RKO (cell line): Measurements from ENCODE around the gene KCNQ1.

Experiments
- DNase-seq: peaks from one replicate; pipeline ENCODE4 v3.0.0-alpha.2; 2016; ENCODE audit warnings: low spot score

The KCNQ1 gene

DNA sequence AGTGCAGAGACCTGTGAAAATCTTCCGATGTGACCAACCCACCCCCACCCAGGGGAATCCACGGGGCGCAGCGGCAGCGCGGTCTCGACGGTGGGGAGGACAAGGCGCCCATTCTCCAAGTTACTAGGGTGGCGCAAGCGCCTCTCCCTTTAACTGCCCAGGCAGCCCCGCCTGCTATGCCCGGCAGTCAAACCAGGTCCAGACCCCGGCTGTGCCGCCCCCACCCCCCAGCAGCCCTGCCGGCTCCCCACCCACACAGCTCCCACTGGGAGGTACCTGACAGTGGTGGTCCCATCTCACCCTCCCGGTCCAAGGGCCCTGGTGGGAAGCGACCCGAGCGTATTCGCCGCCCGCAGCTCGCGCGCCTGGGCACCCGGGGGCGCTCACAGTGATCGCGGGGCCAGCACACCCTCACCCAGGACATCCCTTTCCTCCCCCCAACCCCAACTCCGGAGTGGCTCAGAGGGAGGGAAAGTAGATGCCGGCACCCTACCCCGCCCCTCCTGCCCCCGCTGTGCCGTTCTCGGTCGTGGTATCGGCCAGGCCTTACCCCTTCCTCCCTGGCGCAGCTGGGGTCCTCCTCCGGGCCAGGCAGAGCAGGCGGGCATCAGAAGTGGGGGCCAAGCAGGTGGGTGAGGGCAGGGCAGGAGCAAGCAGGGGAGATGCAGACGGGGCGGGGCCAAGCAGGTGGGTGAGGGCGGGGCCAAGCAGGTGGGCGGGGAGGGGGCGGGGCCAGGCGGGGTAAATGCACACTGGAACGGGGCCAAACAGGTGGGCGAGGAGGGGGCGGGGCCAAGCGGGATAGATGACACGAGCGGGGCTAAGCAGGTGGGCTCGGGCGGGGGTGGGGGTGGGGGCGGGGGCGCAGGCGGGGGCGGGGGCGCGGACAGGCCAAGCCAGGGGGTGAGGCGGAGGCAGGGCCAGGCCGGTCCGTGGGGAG is 657 bp upstream of the KCNQ1 start, which contains the start of gene TRPM5:
TSS of gene TRPM5 (minus strand) at position 634 of the 940 bp plus-strand sequence. CDS start 21,478 bp downstream, outside the sequence.
- peak; percentile 21 for DNase-seq

DNA sequence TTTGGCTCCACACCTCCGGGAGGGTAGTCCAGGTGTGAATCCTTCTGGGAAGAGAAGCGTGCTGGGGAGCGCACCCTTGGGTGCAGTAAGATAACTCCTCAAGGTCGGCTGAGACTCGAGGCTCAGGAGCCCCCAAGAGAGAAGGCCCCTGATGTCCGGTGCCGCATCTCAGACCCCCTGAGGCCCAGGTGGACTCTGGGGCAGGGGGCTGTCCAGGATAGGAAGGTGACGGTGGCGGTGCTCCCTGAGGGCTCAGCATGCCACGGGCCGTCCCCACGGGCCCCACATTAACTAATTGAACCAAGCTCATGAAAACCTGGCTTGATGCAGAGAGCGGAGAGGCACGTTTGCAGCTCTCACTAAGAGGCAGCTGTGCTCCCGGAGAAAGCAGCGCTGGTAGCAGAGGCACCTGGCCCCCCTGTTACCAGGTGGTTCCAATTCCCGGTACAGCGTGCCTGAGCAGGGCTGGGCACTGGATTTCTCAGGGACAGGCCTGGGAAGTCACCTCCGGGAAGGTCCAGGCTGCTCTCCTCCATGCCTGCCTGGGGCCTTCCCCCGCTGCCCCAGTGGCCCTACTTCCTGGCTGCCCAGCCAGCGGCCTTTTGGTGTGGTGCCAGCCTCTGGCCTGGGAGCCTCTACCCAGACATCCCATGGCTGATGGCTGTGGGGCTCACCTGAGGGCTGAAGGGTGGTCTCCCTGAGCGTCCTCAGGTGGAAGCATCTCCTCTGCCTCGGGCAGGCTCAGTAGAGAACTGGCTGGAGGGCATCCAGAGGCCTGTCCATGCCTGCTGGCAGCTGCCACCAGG is 1.1 kb downstream of the KCNQ1 start:
- no peak for DNase-seq

DNA sequence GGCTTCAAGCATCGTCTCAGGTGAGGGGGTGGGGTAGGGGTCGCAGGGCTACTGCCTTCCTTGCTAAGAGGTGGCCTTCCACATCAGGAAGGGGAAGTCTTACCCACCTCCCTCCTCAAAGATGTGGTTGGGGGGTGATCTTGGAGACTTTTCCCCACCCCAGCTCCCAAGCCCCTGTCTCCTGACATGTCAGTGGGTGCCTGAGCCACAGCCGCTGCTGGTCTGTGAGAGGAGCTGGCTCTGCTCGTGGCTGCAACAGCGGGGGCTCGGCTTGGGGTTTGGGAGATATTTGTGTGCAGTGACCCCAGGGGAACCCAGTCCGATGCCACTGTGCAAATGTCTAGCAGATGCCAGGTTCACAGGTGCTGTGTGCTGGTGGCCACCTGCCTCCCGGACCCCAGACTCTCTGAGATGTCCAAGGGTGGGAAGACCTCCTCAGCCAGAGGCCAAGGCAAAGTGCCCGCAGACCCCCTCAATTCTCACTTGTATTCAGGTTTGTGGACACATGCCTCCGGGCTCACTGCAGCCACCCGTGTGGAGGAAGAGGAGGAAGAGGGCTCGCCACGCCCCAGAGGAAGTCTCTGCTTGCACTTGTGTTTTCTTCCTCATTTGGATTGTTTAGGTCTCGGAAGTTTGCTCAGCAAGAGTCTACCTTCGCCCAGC is 1.9 kb downstream of the KCNQ1 start:
- no peak for DNase-seq

DNA sequence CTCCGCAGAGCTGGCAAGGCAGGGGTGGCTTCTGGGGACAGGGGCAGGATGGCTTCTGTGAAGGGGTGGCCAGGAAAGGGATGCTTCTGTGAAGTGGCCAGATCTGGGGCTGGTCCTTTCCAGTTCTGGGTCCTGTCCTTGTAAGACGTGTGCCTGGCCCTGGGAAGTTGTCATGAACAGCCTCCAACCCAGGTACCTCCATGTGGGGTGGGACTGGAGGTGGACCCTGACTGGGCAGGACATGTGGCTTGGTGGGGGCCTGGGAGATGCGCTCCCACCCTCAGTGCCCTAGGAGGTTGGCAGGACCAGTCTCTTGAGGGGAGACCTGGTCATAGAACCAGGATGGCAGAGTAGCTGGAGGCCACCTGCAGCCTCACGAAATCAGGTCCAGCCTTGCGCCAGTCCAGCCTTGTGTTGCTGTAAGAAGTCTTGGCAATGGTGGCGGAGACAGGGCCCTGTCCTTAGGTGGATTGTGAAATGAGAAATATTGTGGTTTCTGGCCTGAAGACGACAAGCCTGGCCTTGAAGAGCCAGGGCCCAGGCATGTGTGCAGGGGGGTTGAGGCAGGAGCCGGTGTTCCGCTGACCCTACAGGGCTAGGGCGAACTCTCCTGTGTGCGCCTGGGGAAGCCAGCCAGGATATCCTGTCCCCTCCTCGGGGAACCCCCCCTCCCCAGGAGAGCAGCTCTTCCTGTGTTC is 2.6 kb downstream of the KCNQ1 start:
- DNase-seq = no peak

DNA sequence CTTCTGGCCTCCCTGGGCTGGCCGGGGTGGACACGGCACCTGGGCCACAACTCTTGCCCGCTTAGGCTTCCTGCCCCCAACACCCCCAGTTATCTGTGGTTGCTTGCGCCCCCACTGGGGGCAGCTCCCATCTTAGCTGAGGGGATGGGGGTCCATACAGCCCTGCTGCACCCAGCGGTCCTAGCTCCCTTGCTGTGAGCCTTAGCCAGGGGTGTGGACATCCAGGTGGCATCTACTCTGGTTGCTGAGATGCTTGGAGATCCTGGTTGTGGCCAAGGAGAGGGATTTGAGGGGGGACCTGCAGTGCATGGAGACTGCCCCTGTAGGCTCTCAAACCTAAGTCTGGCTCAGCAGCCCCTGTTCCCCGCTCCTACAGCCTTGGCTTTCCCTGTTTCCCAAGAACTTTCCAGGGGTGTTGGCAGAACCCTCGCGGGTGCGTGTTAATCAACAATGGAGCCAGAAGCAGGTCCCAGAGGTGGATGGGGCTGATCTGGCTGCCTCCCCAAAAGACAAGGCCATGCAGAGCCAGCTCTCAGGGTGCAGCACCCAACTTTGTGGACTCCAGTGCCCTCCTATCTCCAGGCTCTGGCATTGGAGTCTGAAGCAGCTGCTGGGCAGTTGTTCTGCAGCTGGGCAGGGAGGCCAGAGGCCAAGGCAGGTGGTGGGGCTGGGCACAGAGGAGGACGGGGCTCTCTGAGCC is 3.3 kb downstream of the KCNQ1 start:
- no peak for DNase-seq

DNA sequence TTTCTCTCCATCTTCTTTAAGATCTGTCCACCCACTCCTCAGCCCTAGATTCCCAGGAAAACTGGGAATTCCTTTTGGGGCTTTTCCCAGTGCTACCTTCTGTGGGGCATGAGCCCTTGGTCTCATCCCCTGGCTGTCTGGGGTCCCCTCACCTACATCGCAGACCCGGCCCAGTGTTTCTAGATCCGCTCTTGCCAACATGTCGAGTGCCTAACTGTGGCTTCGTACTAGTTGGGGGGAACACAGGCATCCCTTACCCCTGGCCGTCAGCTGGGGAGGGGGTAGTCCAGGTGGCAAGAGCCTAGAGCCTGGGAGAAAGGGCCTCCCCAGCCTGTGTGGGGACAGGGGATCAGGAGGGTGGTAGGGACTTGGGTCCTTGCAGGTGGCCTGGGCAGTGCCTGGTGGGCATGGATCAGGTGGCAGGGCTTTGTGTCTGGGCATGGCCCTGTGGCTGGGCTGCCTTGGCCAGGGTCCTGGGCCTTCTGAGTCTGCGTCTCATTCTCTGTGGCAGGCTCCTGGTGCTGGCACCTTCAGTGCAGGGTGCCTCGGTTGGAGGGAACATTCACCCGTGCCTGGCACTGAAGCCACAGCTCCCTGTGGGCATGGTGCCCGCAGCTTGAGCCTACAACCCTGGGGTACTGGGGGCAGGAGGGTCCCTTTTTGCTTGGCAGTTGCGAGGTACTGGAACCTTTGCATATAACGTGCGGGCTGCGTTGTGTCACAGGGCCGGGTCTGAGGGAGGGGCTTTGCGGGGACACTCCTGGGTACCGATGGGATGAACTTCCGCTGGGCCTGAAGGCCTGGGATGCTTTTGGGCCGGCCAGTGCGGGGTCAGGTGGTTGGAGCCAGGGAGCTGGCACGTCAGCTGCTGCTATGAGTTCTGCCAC is 4.1 kb downstream of the KCNQ1 start:
- no peak for DNase-seq

DNA sequence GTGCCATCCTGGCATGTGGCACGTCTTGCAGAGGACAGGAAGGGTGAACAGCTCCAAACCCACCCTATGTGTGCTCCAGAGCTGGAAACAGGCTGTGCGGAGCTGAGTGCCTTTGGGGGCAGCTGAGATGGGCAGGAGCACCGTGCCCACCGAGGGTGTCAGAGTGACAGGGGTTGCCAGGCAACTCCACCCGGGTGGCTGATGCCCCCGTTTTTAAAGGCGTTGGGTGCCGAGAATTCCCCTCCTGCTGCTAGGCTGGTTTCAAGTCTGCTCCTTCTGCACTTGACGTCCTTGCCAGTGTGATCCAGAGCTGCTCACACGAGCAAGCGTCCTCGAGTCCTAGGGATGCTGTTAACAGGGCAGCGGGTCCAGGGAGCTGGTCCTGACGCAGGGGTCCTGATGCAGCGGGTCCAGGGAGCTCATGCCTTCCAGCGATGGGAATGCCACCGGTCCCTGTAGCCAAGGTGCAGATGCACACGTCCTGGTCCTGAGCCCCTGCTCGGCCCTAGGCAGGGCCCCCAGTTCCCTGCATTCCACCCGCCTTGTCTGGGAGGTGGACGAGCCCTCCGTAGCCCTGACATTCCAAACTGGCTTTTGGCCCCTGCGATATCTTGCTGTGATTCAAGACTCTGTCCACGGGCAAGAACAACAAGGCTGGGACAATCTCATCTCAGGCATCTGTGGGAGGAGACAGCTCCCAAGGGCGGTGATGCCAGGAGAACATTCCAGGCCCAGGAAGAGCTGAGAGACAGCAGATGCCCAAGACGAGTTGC is 4.9 kb downstream of the KCNQ1 start:
- DNase-seq = no peak

DNA sequence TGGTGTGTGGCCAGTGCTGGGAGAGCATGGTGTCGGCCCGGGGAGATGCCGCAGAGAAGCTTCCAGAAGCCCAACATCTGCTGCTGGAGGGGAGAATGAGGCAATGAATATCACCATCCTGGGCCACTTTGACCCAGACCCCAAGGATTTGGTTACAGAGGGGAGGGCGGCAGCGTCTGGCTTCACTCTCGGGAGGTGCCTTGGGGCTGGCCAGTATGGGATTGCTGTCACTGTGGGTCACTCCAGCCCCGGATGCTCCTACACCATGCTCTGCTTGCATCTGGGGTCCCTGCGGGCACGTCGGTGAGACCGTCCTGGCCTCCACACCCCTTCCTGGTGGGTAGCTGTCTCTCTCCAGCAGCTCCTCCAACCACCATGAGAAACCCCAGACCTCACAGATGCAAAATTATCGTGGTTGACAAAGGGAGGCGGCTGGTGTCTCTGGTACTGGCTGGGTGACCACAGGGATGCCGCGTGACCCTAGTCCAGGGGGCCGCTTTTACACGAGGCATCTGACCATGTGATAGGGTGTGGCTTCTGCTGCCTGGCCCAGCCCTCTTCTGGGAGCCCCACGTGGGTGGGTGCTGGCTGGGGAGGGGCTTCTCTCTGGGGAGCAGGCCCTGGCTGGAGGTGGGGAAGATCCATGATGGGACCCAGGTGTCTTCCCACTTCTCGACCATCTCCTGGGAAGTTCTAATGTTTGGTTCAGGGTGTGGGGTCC is 5.7 kb downstream of the KCNQ1 start:
- DNase-seq = no peak

DNA sequence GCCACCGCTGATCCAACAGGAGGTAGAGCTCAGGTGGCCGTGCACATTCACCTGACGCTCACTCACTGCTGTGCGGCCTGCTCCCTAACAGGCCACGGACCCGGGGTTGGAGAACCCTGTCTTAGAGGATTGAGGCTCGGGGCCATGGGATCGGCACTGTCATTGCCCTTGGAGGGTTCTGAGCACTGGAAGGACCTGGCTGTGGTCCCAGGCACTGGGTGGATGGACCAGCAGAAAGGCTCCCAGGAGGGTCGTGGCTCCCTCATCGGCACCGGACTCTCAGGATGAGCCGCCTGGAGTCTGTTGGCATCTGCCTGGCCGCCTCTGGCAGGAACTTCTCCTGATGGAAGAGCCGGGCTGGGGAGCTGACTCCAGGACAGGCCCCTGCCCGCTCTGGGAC is 6.5 kb downstream of the KCNQ1 start:
- DNase-seq = no peak

DNA sequence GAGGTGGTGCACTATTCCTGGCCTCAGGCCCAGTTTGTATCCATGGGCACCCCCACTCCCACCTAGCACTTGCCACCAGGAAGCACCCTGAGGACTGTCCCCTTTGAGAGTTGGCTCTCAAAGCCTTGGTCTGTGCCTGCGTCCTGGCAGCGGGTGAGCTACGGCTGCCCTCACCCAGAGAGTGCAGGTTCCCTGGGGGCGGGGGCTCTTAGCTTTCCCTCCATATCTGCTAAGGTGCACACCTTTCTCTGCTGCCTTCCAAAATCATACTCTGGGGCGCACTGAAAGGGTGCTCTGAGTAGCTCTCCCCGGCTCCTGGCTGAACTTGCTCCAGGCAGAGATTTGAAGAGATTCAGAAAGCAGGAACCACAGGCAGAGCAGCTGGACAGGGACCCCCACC is 7.1 kb downstream of the KCNQ1 start:
- no peak for DNase-seq

DNA sequence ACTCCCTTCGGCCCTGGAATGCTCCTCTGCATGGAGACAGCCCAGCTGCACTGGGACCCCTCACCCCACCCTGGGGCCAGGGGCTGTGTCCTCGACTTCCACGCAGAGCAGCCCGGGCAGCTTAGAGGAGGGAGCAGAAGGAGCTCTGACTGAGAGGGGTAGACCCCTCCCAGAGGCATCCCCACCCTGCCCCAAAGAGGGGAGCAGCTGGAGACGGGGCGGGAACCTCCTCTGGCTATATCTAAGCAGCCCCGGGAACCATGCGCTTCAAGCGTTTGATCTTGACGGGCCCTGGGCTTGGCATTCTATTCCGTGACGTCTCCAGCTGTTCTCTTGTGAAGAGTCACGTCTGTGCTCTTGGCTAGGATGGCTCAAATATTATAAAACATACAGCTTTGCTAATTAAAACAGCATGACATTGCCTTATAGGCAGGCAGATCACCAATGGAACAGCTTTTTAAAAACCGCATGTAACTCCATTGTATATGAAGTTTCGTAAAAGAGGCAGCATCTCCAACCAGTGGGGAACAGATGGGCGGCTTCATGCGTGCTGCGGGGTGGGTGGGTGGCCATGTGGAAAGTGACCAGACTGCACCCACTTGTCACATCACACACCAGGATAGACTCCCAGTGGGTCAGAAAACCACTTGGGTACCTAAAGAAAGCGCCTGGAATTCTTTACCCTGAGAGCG is 7.7 kb downstream of the KCNQ1 start:
- no peak for DNase-seq

DNA sequence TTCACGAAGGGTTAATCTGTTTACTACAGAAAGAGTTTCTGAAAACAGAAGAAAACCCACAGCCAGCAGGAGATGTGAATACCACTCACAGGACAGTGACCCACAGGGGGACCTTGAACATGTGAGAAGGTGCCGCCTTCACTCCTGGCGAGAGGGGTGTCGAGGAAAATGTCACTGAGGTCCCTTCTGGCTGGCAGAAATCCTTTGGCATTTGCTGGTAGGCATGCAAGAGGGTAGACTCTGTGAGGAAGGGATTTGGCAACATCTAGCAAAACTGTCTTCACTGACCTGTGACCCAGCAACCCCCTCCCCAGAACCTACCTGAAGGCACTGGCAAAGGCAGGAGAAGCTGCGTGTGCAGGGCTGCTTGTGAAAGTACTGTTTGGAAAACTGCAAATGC is 8.6 kb downstream of the KCNQ1 start:
- DNase-seq = no peak

DNA sequence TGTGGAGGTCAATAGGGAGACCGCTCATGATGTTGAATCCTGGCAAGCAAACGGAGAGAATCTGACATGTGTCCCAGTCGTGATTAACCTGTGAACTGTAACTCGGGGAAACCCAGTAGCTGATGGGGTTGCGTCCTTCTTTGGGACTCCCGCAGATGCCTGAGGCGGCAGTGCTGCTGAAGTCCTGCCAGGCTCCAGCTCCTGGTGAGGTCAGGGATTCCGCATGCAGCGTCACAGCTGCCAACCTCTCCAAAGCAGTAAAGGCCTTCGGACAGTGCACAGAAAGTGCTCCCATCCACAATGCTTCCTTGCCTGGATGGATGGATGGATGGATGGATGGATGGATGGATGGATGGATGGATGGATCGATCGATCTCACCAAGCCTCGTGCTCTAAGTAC is 13.5 kb downstream of the KCNQ1 start:
- DNase-seq = no peak

DNA sequence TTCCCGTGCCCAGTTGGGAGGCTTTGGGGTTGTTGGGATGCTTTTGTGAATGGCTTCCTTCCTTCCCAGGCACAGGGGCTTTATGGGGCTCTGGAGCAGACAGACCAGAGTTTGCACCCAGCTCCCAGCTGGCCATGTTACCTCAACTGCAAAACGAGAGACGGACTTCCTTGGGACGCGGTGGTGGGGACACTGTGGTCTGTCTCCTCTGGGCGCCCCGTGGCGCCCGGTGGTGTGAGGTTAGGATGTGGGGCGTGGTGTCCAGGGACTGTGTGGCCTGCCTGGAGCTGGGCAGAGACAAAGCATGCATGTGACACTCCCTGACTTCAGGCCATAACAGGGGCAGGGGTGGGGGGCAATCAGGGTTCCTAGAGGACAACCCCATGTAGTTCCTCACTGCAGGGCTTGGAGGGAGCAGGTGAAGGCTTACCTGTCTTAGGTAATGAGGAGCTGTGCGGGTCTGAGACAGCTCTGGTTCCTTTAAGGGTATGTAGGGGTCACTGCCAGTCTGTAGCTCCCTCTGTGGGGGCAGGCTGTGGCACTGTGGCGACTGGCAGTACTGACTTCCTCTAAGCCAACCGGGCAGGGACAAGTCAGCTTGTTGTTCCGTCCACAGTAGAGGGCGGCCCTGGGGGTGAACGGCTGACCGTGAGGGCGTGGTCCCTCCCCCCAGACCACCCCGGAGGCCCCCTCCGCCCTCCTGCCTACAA is 14.4 kb downstream of the KCNQ1 start:
- no peak for DNase-seq

DNA sequence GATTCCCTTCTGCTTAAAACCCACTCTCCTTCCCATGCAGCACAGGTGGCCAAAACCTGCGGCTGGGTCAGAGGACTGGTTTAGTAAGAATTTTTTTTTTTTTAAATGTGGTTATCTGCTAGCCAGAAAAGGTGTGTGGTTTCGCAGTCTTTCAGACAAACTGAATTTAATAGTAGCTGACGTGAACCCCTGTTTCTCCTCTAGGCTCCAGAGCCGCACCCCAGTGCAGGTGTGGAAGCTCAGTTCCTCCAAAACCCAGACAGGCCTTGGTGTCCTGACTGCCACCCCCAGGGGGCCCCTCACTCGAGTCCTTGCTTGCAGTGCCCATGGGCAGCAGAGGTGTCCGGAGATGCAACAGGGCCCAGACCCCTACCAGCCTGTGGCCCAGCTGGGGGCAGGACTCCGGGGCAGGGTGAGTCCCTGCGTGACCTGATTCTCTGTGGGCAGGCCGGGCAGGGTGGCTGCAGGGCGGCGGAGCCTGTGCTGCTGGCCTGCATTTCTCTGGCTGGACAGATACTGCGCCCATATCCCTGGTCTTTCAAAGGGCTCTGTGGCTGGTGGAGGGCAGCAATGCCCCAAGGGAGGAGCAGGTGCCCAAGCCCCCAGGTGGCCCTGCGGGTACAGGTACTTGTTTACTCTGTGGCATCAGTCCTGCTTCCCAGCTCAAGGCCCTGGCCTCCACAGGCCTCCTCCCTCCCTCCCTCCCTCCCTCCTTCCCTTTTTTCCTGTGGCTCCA is 15.2 kb downstream of the KCNQ1 start:
- no peak for DNase-seq

DNA sequence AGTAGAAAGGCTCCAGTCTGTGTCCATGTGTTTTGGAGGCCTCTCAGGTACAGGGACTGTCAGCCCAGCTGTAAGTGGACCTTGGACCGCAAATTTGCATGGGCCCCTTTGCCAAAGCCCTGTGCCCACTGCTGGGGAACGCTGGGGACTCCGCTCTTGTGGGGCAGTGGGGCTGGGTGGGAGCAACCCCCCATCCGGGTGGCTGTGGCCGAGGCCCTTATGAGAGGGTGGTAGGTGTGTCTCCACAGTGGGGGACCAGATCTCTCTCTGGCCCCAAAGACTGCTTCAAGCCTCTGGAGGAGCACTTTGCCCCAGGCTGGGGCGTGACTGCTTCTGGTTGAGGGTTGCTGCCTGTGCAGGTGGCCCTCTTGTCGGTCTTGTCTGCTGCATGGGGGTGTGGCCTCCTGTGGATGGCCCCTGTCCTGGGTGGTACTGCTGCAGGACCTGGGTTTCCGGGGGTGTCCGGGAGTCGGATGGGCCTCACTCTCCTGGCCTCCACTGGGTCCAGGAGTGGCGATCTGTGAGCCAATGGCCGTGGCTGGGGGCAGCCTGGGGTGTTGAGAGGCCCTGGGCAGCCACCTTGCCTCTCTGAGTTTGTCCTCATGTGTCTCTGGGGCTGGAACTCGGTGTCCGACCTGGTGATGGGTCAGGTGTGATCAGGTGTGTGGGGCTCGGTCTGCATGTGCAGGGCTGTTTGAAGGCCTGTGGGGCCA is 15.9 kb downstream of the KCNQ1 start:
- DNase-seq = no peak
